Measurements from ENCODE around the gene CHD1L. TPM values are rescaled to one million over a fixed set of nuclear protein-coding genes. Genes with fewer than 3 reads are reported as not detected.
A peak's percentile ranks its signal among the peaks of the same experiment; 100 is the strongest.

Gene CHD1L
- total and polyA plus RNA-seq, 2 of the 13 experiments (the other 11 are each of a cell fraction or from before 2014, with no cell fraction given): 74.3 to 111 TPM

- TF ChIP-seq ZNF646 (CRISPR knock-in tag; IDR thresholded peaks at IDR 0.05): no peak
- TF ChIP-seq POLR2AphosphoS2 (IDR thresholded peaks at IDR 0.05; ENCODE audit: low read depth, low read length): no peak
- TF ChIP-seq ZMAT3 (CRISPR knock-in tag; conservative IDR thresholded peaks at IDR 0.05): no peak
- no peak for TF ChIP-seq RAD51 (IDR thresholded peaks at IDR 0.05; ENCODE audit: borderline replicate concordance)
- TF ChIP-seq TFDP1 (CRISPR knock-in tag; IDR thresholded peaks at IDR 0.05; ENCODE audit: borderline replicate concordance): no peak
- TF ChIP-seq ATF1 (CRISPR knock-in tag; IDR thresholded peaks at IDR 0.05): no peak
- no peak for TF ChIP-seq ZNF331 (CRISPR knock-in tag; IDR thresholded peaks at IDR 0.05)
- TF ChIP-seq ZNF30 (CRISPR knock-in tag; IDR thresholded peaks at IDR 0.05): no peak
- TF ChIP-seq ZNF687 (CRISPR knock-in tag; IDR thresholded peaks at IDR 0.05): no peak
- no peak for TF ChIP-seq MIXL1 (CRISPR knock-in tag; IDR thresholded peaks at IDR 0.05)
- TF ChIP-seq PAF1 (CRISPR knock-in tag; IDR thresholded peaks at IDR 0.05): peak; percentile 89; the same call in 1 of the 2 replicates
- no peak for TF ChIP-seq MATR3 (CRISPR knock-in tag; IDR thresholded peaks at IDR 0.05)
- peak in 1 of 2 experiments; percentile 20; a peak in 1 of 4 replicates for TF ChIP-seq POLR2A (IDR thresholded peaks at IDR 0.05; ENCODE audit: insufficient read depth in 1 of 2, low read depth in 2 of 2, low read length in 2 of 2)
Observed at GRCh38 chr1:147201276-147201675, 41.2 kb upstream of the CHD1L start (continued).
